NCI-H2081 treated with DMSO at 0.1 percent for 48 hours (cell line): ENCODE results near the gene FSTL4.
"Not testable (repeated sequence)": the region's sequence is repeated elsewhere in the genome, so short reads cannot be mapped to it uniquely, and the experiment has no call there.

Experiments
- DNase-seq: peaks from one replicate; lab custom pipeline; 2025; lab: John Stamatoyannopoulos, UW

FSTL4 gene

GRCh38 chr5:133222521-133222920, 389.8 kb downstream of the FSTL4 start:
- no peak for DNase-seq

GRCh38 chr5:133222040-133222439, 390.3 kb downstream of the FSTL4 start:
- no peak for DNase-seq

- no peak for DNase-seq
Measured at GRCh38 chr5:133220851-133221674, 391.3 kb downstream of the FSTL4 start.

- DNase-seq: no peak
Measured at GRCh38 chr5:133219296-133219695, 393.0 kb downstream of the FSTL4 start.

GRCh38 chr5:133216138-133216537, 396.2 kb downstream of the FSTL4 start:
- not testable (repeated sequence) for DNase-seq

GRCh38 chr5:133214153-133214820, 398.1 kb downstream of the FSTL4 start:
- DNase-seq: no peak

- DNase-seq: no peak
Measured at GRCh38 chr5:133205649-133206048, 406.7 kb downstream of the FSTL4 start.

GRCh38 chr5:133205204-133205603, 407.1 kb downstream of the FSTL4 start:
- DNase-seq: no peak

- DNase-seq: no peak
Measured at GRCh38 chr5:133203317-133204305, 408.7 kb downstream of the FSTL4 start.

GRCh38 chr5:133202066-133202665, 410.2 kb downstream of the FSTL4 start:
- DNase-seq: no peak

- no peak for DNase-seq
Measured at GRCh38 chr5:133201310-133201709, 411.0 kb downstream of the FSTL4 start.

- DNase-seq: no peak
Measured at GRCh38 chr5:133200256-133200655, 412.1 kb downstream of the FSTL4 start.

GRCh38 chr5:133199417-133200178, 412.7 kb downstream of the FSTL4 start:
- no peak for DNase-seq

GRCh38 chr5:133198511-133198910, 413.8 kb downstream of the FSTL4 start:
- no peak for DNase-seq

- DNase-seq: no peak
Measured at GRCh38 chr5:133196441-133197085, 415.8 kb downstream of the FSTL4 start.

- DNase-seq: no peak
Measured at GRCh38 chr5:133195250-133195649, 417.1 kb downstream of the FSTL4 start.

GRCh38 chr5:133193794-133194193, 418.5 kb downstream of the FSTL4 start:
- no peak for DNase-seq

GRCh38 chr5:133192716-133193115, 419.6 kb downstream of the FSTL4 start:
- DNase-seq: no peak

GRCh38 chr5:133189881-133190280, 422.5 kb downstream of the FSTL4 start:
- DNase-seq: no peak

GRCh38 chr5:133179405-133179804, 432.9 kb downstream of the FSTL4 start:
- DNase-seq: no peak
